DMS153 treated with DMSO at 0.1 percent for 48 hours (cell line): ENCODE measurements around the gene ACTL10.

Experiments used
- DNase-seq: peaks from one replicate; lab custom pipeline; 2025; ENCODE audit not compliant: unreplicated experiment; lab: John Stamatoyannopoulos, UW

ACTL10 gene

DNA sequence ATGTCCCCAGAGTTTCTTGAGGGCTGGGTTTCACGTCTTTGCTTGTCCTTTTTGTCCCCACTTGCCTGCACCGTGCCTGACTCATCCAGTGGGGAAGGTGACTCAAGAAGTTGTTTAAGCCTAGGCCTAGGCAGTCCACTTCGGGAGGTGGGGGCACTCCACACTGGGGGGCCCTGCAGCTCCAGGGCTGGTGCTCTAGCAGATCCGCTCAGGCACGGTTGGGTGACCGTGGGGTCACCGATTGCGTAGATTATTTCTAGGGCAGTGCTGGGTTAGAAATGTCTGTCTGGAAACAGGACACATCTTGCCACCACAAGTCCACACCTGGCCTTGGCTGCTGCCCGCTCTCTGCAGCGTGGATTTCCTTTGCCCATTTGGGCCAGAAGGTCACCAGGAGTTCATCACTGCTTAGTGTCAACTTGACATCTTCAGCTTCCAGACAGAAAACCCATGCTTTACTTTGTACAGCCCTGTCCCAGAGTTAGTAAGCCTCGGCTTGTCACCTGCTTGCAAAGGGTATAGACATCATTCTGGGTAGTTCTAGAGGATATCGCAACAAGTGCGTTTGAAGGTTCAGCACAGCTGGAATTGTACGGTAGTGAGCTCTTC, 18.2 kb upstream of the ACTL10 start:
- no peak for DNase-seq

DNA sequence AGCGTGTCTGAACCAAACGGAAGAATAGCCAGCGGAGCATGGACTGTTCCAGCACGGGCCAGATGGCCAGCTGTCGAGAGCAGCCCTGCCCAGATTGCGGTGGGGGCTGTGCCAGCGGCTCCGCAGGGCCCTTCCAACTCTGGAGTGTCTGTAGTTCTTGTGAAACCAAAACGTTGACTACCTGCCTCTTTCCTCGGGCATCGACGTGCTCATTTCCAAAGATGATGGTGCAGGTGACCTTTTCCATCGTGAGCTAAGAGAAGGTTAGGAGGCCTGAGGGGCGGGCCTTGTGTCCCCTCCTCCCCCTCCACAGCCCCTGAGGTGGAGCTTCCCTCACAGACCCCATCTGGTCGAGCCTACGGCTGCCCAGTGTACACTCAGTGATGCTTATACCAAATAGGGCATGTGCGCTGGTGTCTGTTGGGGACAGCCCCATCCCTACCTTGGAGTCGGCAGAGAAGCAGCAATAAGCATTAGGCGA, 17.5 kb upstream of the ACTL10 start:
- DNase-seq: peak; percentile 34

DNA sequence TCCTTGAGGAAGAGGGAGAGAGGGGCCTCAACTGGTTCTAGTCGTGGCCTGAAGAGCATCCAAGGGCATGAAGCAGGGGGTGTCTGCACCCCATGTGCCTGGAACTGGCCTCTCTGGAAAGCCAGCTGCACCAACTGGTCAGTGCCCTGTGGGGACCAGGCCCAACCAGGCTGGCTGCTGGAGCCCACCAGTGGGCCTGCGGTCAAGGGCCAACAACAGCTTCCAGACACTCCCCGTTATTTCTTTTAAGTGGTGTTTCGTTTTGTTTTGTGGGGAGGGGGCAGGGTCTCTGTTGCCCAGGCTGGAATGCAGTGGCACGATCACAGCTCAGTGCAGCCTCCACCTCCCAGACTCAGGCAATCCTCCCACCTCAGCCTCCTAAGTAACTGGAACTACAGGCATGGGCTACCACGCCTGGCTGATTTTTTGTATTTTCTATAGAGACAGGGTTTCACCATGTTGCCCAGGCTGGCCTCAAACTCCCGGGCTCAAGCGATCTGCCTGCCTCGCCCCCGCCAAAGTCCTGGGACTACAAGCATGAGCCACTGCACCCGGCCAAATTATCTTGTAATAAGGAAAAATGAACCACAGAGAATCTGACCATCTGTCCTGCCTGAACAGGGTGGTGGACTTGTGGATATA, 16.5 kb upstream of the ACTL10 start:
- DNase-seq: no peak

DNA sequence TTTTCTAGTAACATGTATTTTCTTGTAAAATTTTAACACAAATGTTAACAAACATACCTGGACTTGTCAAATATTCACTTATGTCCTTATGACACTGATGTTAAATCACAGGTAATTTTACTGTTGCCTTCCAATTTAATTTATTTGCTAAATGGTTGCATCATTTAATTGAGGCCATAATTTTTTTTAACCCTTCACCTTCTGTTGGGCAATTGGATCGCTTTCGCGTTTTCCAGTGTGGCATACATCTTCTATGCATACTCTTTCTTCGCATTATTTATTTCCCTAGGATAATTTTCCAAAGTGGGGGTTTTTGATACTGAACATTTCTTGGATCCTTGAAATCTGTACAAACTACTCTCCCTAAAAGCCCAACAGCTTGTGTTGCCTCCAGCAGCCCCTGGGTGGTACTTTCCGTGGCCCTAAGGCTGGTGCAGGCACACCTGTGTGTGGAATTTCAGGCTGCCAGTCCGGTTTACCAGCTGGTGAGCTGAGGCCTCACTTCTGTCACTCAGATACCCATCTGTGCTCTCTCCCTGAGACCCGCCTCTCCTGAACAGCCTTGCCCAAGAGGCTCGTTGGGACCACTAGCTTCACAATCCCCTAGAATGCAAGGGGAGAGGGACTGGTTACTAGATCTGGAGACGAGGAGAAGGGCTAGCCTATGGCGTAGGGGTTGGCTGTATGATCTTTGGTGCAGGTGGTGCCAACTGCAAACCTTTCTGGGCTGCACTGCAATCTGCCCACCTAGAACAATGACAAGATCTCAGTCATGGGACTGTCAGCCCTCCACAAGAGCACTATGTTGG, 15.8 kb upstream of the ACTL10 start:
- DNase-seq: peak; percentile 47

DNA sequence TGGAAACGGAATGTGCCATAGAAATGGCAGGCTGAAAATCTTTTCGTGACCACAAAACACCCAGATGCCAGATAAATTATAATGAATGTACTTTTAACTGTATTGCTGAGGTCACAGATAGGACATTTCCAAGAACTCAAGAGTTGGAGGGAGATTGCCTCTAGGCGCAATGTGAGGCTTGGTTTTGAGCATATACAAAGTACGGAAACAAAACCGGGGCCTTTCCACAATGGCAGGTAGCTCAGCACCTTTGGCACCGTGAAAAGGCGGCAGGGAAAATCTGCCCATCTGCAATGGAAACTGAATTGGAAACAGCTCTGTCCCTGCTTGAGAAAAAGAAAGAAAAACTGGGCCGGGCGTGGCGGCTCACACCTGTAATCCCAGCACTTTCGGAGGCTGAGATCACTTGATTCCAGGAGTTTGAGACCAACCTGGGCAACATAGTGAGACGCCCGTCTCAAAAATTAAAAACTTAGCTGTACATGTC, 15.1 kb upstream of the ACTL10 start:
- peak; percentile 26 for DNase-seq

DNA sequence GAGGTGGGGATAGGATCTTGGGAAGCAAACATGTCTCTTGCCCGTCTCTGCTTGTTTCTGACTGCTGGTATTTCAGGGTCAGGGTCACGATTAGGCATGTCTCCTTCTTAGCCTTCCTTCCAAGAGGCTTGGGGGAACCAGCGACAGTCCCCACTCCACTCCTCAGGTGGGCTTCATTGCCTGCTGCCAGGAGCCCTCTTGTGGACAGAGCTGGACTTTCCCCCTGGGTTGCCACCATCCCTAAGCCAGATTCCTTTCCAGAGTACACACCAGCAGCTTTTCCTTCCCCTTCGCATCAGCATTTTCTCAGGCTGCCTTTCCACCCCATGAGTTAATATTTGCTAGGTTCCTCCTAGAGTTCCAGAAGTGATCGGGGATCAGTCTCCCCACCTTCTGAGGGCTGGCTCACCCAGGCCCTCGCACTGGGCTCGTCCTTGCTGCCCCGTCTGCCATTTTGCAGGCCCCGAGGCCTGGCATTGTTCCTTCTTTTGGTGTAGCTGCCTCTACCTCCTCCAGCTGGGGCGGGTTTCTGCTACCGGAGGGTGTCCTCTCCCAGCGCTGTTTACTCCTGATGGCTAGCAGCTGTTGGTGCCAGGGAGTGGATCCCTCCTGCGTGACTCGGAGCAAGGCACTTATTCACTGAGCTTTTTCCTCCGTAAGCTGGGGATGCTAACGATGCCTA, 13.4 kb upstream of the ACTL10 start:
- peak; percentile 61 for DNase-seq

DNA sequence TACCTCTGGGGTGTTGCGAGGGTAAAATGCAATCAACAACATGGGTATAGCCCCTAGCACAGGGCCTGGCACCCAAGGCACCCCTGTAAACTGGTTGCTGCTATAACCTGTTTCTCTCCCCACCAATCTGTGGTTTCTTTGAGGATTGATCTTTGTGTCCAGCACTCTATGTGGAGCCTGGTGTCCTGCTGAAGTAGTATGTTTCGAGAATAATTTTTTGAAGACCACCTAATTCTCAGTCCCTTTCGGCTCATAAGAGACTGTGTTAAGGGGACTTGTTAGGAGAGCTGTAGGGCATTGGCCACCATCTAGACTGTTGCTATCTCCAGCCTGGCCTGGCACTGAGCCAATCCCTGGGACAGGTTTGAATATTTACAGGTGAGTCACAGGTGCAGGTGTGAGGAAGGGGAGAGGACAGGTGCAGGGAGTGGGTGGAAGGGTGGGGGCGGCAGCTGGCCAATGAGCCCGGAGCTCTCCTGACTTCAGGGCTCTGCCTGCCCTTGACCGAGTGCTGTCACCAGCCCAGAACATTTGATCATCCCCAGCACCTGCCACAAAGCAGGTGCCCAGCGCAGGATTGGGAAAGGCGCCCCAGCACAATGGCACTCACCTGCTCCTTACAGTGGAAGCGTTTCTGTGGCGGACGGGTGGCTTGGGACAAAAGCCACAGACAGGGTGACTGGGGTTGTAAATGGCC, 12.7 kb upstream of the ACTL10 start:
- peak; percentile 95 for DNase-seq

DNA sequence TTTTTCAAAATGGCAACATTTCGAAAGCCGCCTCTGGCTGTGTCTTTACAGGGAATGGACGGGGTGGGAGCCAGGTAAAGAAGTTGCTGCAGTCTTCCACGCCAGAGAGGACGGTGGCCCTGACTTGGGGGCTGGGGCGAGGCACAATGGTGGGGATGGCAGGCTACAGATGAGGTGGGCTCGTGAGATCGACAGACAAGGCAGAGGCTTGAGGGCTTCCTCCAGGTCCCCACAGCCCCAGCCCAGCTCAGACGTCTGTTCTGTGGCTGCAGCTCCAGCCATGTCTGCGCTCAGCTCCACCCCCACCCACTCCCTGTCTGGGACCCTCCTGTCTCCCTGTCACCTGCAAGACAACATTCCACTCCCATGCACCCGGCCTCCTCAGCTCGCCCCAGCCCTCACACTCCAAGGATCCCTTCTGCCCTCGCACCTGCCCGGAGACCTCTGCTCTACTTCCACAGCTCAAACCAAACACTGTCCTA, 12.0 kb upstream of the ACTL10 start:
- peak; percentile 32 for DNase-seq

DNA sequence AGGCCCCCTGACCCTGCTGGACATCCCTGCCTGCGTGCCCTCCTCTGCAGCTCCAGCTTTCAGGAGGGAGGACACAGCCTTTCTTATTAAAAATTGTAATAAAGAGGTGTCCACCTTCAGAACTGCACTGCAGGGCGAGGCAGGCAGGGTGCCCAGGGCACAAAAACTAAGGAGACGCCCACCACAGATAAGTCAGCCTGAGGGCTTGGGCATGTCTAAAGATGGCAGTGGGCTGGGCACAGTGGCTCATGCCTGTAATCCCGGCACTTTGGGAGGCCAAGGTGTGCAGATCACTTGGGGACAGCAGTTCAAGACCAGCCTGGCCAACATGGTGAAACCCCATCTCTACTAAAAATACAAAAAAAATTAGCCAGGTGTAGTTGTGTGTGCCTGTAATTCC, 11.6 kb upstream of the ACTL10 start:
- DNase-seq: no peak

DNA sequence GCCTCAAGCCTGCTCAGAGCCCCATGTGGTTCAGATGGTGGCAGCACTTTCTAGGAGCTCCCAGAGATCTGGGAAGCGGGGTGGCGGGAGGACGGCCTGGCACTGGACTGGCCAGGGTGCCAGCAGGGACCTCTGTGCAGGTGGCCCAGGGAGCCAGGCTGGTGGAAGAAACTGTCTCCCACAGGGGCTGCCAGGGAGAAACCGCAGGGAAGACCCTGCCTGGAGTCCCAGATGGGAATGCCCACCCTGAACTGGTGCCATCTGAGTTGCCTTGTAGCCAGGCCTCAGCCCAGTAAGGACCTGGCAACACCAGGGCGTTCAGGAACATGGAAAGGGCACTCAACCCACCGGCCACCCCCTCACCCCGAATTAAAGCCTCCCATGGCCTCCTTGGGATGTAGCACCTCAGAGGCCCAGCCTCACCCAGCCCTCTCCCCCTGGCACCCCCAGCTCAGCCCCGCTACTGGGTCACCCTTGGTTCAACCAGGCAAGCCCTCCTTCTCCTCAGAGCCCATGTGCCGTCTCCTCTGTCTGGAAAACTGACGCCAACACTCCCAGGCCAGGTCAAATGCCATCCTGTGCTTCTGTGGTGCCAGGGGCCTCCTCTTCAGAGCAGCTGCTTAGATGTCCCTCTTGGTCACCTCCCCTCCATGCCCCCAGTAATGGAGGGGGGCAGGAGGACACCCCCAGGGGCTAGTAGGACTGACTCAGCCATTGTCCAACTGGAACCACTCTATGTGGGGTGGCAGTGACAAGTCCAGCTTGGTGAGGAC, 10.5 kb upstream of the ACTL10 start:
- no peak for DNase-seq

DNA sequence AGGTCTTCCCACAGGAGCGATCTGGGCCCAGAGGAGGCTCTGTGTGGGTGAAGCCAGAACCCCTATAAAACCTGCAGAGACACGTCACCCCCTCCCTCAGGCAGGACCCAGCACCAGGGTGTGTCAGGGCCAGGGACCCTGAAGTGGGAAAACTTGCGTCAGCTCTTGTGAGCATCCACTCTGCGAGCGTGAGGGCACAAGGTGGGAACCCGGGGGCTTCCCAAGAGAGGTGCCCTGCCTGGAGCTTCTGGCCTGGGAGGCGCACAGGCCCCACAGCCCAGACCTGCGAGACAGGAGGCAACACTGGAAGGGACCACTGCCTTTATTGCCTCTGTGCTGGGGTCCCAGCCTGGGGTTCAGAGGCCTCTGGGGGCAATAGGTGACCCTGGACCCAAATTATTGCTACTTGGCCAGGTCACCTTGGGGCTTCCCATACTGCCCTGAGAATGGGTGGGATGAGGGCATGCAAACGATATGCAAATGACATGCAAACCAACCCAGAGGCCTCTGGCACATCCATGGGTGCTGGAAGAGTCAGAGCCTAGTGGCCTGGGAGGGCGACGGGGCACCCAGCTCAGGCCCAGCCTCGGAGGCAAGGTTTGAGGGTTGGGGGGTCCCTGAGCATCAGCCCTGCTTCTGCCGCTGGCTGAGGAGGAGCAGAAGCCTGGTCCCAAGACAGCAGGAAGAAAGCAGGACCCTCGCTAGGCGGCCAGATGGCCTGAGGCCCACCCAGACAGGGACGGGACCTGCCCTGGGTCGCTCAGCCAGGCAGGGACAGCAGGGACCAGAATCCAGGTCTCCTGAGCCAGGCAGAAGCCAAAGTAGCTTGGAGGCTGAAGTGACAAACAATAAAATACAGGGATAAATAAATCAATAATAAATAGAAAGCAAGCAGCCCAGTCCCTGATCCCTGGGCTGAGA, 9.7 kb upstream of the ACTL10 start:
- DNase-seq: no peak

DNA sequence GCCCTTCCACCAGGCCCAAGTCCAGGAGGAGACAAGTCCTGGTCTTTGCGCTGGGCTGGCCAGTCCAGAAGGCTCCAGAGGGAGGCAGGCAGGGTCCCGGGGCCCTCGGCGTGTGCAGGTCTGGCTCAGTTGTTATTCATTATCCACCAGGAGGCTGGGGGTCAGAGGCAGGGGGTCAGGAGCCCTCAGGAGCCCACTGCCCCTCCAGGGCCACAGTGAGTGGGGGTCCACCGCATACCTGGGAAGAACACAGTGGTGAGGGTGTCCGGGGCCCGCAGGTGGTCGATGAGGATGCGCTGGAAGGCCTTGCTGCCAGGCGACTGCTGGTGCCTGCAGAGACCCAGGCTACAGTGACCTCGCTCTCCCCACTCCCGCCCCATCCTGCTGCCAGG, 9.0 kb upstream of the ACTL10 start:
- no peak for DNase-seq

DNA sequence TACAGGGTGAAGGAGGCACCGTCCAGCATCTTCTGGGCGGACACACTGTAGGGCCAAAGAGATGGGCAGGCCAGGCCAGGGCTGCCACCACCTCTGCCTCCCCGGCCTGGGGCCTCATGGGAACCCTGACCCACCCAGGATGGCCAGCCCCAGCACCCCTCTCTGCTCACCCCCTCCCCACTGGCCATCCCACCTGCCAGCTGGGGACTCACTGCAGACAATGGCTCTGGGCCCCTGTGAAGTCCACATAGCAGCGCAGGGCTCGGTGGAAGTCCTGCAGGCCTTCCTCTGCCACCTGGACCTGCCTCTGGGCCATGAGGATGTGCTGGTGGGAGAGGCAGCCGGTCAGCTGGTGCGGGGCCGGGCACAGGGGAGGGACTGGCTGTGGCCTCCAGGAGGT, 8.2 kb upstream of the ACTL10 start:
- DNase-seq: no peak

DNA sequence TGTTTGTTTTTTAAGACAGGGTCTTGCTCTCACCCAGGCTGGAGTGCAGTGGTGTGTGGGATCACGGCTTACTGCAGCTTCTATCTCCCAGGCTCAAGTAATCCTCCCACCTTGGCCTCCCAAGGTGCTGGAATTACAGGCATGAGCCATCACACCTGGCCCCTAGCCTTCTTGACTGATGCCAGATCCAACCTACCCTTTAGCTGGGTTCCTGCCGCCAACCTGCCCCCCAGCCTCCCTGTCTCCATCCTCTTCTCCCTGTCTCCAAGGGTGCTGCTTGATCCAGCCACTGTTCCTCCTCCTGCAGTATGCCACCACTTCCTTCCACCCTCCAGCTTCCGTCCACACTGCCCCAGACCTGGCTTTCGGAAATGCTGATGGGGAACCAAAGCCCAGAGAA, 7.8 kb upstream of the ACTL10 start:
- no peak for DNase-seq

DNA sequence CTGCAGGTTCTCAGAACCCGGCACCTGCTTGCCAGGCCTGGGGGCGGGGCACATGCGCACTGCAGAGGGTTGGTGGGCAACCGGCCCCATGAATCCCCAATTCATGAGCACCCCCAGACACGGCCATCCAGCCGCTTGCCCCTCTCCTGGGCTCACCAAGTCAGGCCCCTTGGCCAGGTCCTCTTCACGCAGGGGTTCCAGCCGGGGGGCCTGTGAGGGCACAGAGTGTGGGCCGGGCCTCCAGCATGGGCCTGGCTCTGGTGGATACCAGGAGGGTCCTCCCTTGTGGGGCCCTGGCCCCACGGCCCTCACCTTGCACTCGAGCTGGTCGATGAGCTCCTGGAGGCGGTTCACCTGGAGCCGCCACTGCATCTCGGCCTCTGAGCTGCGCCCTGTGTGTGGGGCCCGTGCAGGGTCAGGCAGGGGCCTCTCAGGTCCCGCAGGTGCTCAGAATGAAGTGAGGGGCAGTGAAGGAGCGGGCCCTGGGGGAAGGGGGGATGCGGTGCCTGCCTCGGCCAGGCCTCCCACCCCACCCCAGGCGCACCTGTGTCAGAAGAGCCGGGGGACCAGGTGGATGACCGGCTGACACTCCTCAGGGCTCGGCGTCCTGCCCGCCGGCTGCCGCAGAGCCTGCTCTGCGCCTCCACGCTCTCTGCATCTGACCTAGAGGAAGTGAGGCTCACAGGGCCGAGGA, 7.3 kb upstream of the ACTL10 start:
- DNase-seq: no peak

DNA sequence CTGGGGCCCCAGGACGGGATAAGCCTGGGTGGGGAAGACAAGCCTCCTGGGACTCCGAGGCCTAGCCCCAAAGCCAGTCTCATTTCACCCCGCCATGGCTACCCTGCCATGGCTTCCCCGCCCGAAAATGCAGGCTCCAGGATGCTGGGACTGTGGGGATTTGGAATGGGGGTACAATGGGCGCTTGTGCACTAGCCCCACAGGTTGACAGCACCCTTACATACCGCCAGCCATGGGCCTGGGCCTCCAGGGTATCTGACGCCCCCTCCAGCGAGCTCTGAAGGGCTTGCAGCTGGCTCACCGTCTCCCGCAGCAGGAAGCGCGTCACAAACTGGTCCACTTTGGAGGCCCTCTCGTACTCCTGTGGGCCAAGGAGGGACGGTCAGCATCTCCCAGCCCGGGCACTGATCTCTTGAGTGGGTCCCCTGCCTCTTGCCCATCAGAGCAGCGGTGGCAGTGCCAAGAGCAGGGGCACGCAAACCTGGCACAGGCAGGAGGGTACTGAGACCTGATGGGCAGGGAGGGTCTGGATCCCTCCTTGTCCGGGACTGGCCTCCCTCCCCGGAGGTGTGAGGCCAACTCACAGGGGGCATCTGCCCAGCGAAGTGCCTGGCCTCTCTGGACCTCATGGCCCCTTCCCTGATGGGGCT, 6.6 kb upstream of the ACTL10 start:
- DNase-seq: no peak

DNA sequence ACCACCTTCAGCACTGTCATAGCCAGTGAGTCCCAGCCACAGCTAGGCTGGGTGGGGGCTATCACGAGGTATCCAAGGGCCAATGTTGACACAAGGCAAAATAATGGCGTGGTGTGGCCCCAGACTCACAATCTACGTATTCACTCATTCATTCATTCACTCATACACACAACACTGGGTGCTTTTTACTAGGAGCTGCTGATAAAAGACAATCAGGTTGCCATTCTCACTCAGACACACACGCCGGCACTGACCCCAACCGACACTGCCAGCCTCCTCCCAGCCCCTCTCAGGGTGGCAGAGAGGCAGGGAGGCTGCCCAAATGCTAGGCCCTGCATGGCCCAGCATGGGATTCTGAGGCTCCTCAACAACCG, 6.1 kb upstream of the ACTL10 start:
- no peak for DNase-seq

DNA sequence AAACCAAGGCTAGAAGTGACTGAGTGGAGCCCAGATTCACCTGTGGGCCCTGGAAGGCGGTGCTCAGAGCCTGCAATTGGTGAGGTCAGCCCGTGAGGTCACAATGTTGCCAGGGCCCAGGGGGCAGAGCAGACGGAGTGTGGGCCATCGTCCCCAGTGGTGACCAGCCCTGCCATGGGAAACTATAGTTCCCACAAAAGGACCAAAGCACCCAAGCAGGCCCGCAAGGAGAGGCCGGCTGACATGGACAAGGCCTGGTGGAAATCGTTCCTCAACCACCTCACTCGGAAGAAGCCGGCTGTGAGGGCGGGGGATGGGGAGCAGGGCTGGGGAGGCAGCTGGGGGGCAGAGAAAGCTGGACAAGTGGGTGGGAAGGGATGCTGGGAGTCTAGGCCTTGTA, 4.6 kb upstream of the ACTL10 start, which contains the start of gene C20orf144:
Gene C20orf144 (plus strand): TSS at position 156 of the 400 bp plus-strand sequence. CDS start 19 bp downstream, at position 175.
- DNase-seq: no peak
